A549 (cell line): ENCODE data around the gene DDN. TPM values are rescaled to one million over a fixed set of nuclear protein-coding genes. Genes with fewer than 3 reads are reported as not detected.
A peak's percentile ranks its signal among the peaks of the same experiment; 100 is the strongest.

Experiments used
- ATAC-seq, 2 experiments: fragments of 200-7000 bp in 1 of 2; fragments of >200 bp in 1 of 2; cut with Nextera tagmentation in 1 of 2; cut with Tn5 transposase in 1 of 2; 3 replicates each; pipeline versions ENCODE4 v1.8.0 to v1.9.1; 2018 to 2020; ENCODE audit warnings: mild to moderate bottlenecking in 1 of 2, moderate library complexity in 1 of 2
- CTCF ChIA-PET: fragments of 300-600 bp; sonication (Branson Sonifier 250); formaldehyde crosslinking; extraction: SDS; loops from one replicate; lab custom pipeline; 2021; ENCODE audit warnings: antibody characterized with exemption, inconsistent platforms; lab: Yijun Ruan, JAX
- POLR2A ChIA-PET: fragments of 350-600 bp; formaldehyde crosslinking; extraction: SDS; loops from one replicate; lab custom pipeline; 2021; ENCODE audit warnings: antibody characterized with exemption, inconsistent platforms; lab: Yijun Ruan, JAX
- DNase-seq, 2 experiments: peaks; one replicate each; pipeline versions ENCODE4 v3.0.0 to v3.0.0-alpha.2; 2011 to 2016; ENCODE audit warnings: low read depth in 1 of 2, low spot score in 1 of 2
- FAIRE-seq: peaks from 2 replicates; lab custom pipeline; 2011; peaks lifted over from hg19 to GRCh38; lab: Jason Lieb, UNC
- H3K27ac ChIP-seq, 2 experiments: fragments of >200 bp; sonication (Bioruptor Twin); formaldehyde crosslinking; 3 replicates each; pipeline ENCODE4 v1.5.1; 2016 to 2017
- H3K4me1 ChIP-seq: fragments of >200 bp; sonication (Bioruptor Twin); formaldehyde crosslinking; 3 replicates; pipeline ENCODE4 v1.6.1; 2016
- H3K4me2 ChIP-seq: fragments of >200 bp; sonication (Bioruptor Twin); formaldehyde crosslinking; 3 replicates; pipeline ENCODE4 v1.6.1; 2016
- H3K4me3 ChIP-seq: fragments of >200 bp; sonication (Bioruptor Twin); formaldehyde crosslinking; 3 replicates; pipeline ENCODE4 v1.5.1; 2016
- H3K9me3 ChIP-seq: fragments of >200 bp; sonication (Bioruptor Twin); formaldehyde crosslinking; 3 replicates; pipeline ENCODE4 v1.6.1; 2016
- CBX8 ChIP-seq: fragments of 200-600 bp; sonication (generic); IDR thresholded peaks from 2 replicates; pipeline ENCODE4 v1.6.1; 2016
- CTCF ChIP-seq: fragments of >200 bp; sonication (Bioruptor Twin); formaldehyde crosslinking; IDR thresholded peaks from 3 replicates; pipeline ENCODE4 v1.5.1; 2016
- EHMT2 ChIP-seq: fragments of 200-600 bp; sonication (generic); IDR thresholded peaks from 2 replicates; pipeline ENCODE4 v1.6.1; 2016; ENCODE audit warnings: antibody characterized with exemption, low read depth, mild to moderate bottlenecking, moderate library complexity
- ESRRA ChIP-seq: fragments of 150-350 bp; IDR thresholded peaks from 2 replicates; pipeline ENCODE4 v1.6.1; 2014; ENCODE audit warnings: mild to moderate bottlenecking, low read length, borderline replicate concordance
- FOSB ChIP-seq: fragments of 250-450 bp; sonication (Bioruptor Pico); IDR thresholded peaks from 2 replicates; pipeline ENCODE4 v1.5.0; 2020; ENCODE audit warnings: mild to moderate bottlenecking, moderate library complexity
- FOSL2 ChIP-seq, 2 experiments: fragments of 450-650 bp in 1 of 2; fragments of >200 bp in 1 of 2; sonication (Bioruptor Twin) in 1 of 2; formaldehyde crosslinking; IDR thresholded peaks; 2 replicates each; pipeline versions ENCODE4 v1.5.0 to v1.6.1; 2016 to 2020; ENCODE audit warnings: mild to moderate bottlenecking in 1 of 2, moderate library complexity in 1 of 2
- FOXS1 ChIP-seq: fragments of 250-450 bp; sonication (Bioruptor Pico); IDR thresholded peaks from 2 replicates; pipeline ENCODE4 v1.5.0; 2020; ENCODE audit warnings: mild to moderate bottlenecking, moderate library complexity
- GATA3 ChIP-seq: IDR thresholded peaks from 2 replicates; pipeline ENCODE4 v1.6.1; 2012; ENCODE audit warnings: borderline replicate concordance
- HDAC2 ChIP-seq: fragments of 200-600 bp; sonication (generic); IDR thresholded peaks from 2 replicates; pipeline ENCODE4 v1.6.1; 2016
- HOXA7 ChIP-seq: fragments of 250-450 bp; sonication (Bioruptor Pico); IDR thresholded peaks from 2 replicates; pipeline ENCODE4 v1.5.0; 2020; ENCODE audit warnings: mild to moderate bottlenecking, moderate library complexity
- JUNB ChIP-seq: fragments of >200 bp; sonication (Bioruptor Twin); formaldehyde crosslinking; IDR thresholded peaks from 2 replicates; pipeline ENCODE4 v1.6.1; 2016
- NPAS2 ChIP-seq: fragments of 250-450 bp; sonication (Bioruptor Pico); IDR thresholded peaks from 2 replicates; pipeline ENCODE4 v1.8.0; 2022; ENCODE audit warnings: mild to moderate bottlenecking, moderate library complexity, borderline replicate concordance
- RAD21 ChIP-seq, 2 experiments: fragments of >200 bp in 1 of 2; sonication (Bioruptor Twin) in 1 of 2; formaldehyde crosslinking in 1 of 2; IDR thresholded peaks in 1 of 2; conservative IDR thresholded peaks in 1 of 2; 2 replicates in 1 of 2; 3 replicates in 1 of 2; pipeline ENCODE4 v1.6.1; 2012 to 2018; ENCODE audit warnings: inconsistent platforms in 1 of 2
- SMC3 ChIP-seq: fragments of >200 bp; sonication (Bioruptor Twin); formaldehyde crosslinking; IDR thresholded peaks from 3 replicates; pipeline ENCODE4 v1.6.1; 2018; ENCODE audit warnings: inconsistent platforms
- TFCP2L1 ChIP-seq: fragments of 250-450 bp; sonication (Bioruptor Pico); IDR thresholded peaks from 2 replicates; pipeline ENCODE4 v1.5.0; 2021; ENCODE audit warnings: mild to moderate bottlenecking
- TP53 ChIP-seq: fragments of 250-450 bp; sonication (Bioruptor Pico); IDR thresholded peaks from 2 replicates; pipeline ENCODE4 v1.5.0; 2021; ENCODE audit warnings: mild to moderate bottlenecking, moderate library complexity
- ZC3H11A ChIP-seq: fragments of 450-650 bp; IDR thresholded peaks from 2 replicates; pipeline ENCODE4 v1.6.1; 2014; ENCODE audit warnings: antibody characterized with exemption, mild to moderate bottlenecking
- ZFP36 ChIP-seq: fragments of 450-650 bp; IDR thresholded peaks from 2 replicates; pipeline ENCODE4 v1.6.1; 2014; ENCODE audit warnings: borderline replicate concordance; ENCODE audit not compliant: partially characterized antibody
- ZNF302 ChIP-seq: fragments of 250-450 bp; sonication (Bioruptor Pico); IDR thresholded peaks from 2 replicates; pipeline ENCODE4 v1.9.0; 2021; ENCODE audit warnings: inconsistent platforms, mild to moderate bottlenecking, moderate library complexity
- ZSCAN20 ChIP-seq: fragments of 250-450 bp; sonication (Bioruptor Pico); IDR thresholded peaks from 2 replicates; pipeline ENCODE4 v1.8.0; 2022; ENCODE audit warnings: mild to moderate bottlenecking, moderate library complexity
- WGBS: methylation state at CpG from one replicate; pipeline ENCODE4 v1.1.6; 2017; ENCODE audit errors: missing lambda C conversion rate; 5-methylcytosine and 5-hydroxymethylcytosine counted together
- polyA plus RNA-seq, 4 experiments: library from polyadenylated mRNA; depleted of rRNA in 3 of 4; stranded (reverse); fragments of >200 nt; fragmentation: RNase III in 1 of 4; extraction: RNeasy Plus Mini Kit Qiagen cat#74134 plus additional on column Dnase treatment in 1 of 4; gene quantifications; 2 replicates in 3 of 4; 3 replicates in 1 of 4; pipeline ENCODE4 v1.2.3, GENCODE V29; 2011 to 2017

The DDN gene
- polyA plus RNA-seq, 2 of the 4 experiments (the other 2 are of a cell fraction), result 0.12 to 0.50 TPM

- Histone ChIP-seq H3K4me1 (0 out of 3 replicates have a peak, but pooled peaks cover 5% of the 10 kb centered on the region), H3K4me3 (no peak overlapping the region), H3K4me2 (no peak overlapping the region), H3K9me3 (no peaks in the 10 kb centered on the region), H3K27ac (no peak overlapping the region)
- DNase-seq (no peak), FAIRE-seq (no peak), ATAC-seq (no peak)
- ChIA-PET CTCF (interaction anchor here (1.0 to 77.5 kb wide), 2 partner anchors 36 to 157 kb away, joined by 3 to 2584 read pairs; partner anchors contain the start of genes ARF3, FKBP11, WNT1 and WNT10B), POLR2A (no interaction called here)
- TF ChIP-seq HDAC2 (no peak), GATA3 (no peak), FOXS1 (CRISPR knock-in tag) (no peak), ZNF302 (CRISPR knock-in tag) (no peak), TFCP2L1 (CRISPR knock-in tag) (no peak), EHMT2 (no peak), FOSL2 (IDR thresholded peaks at IDR 0.05) (no peak), FOSL2 (CRISPR knock-in tag; IDR thresholded peaks at IDR 0.05) (no peak), FOSB (no peak), ZC3H11A (no peak), HOXA7 (CRISPR knock-in tag) (no peak), JUNB (no peak), NPAS2 (CRISPR knock-in tag) (no peak)
These were observed 8.6 kb downstream of the DDN start for GRCh38 chr12:48990552-48990951.

GRCh38 chr12:48988030-48988649 is 11.0 kb downstream of the DDN start:
- ChIA-PET CTCF (interaction anchor here (0.6 to 77.5 kb wide), 32 partner anchors 8 to 880 kb away, joined by 3 to 2584 read pairs (median 4); partner anchors contain the start of genes ARF3, DDN, DDX23 and FKBP11), POLR2A (interaction anchor here (0.6 to 1.4 kb wide), 2 partner anchors 15 to 136 kb away, joined by 3 read pairs; partner anchors contain the start of gene DDX23)
- Histone ChIP-seq H3K4me2 (peak overlapping the region; percentile 43; the same call in 2 of the 3 replicates), H3K9me3 (no peaks in the 10 kb centered on the region), H3K4me3 (no peak overlapping the region), H3K27ac (no peak overlapping the region), H3K4me1 (0 out of 3 replicates have a peak, but pooled peaks cover 5% of the 10 kb centered on the region)
- ATAC-seq, result peak; percentile 64 to 87
- FAIRE-seq, result peak; percentile 39
- peak; percentile 66 to 68 for DNase-seq
- 17% methylated on average over 16 of the region's 16 CpGs for WGBS
- TF ChIP-seq RAD21 (conservative IDR thresholded peaks at IDR 0.05 in 1 of 2, IDR thresholded peaks at IDR 0.05 in 1 of 2) (peak; percentile 15 to 44; a peak in 2 of 5 replicates), CTCF (peak; percentile 80), SMC3 (peak; percentile 34; the same call in 1 of the 3 replicates), ZSCAN20 (CRISPR knock-in tag) (no peak), ESRRA (no peak)

- no peaks in the 10 kb centered on the region for H3K9me3 ChIP-seq
- WGBS, result 85% methylated on average over 13 of the region's 23 CpGs
- CTCF ChIA-PET, result interaction anchor here (0.6 to 77.5 kb wide), 8 partner anchors 7 to 172 kb away, joined by 3 to 2584 read pairs (median 10); partner anchors contain the start of genes ARF3, DDN, DDX23 and FKBP11
- ATAC-seq (no peak), DNase-seq (no peak), FAIRE-seq (no peak)
- H3K4me1 ChIP-seq, result peaks cover 5% of the 10 kb centered on the region; the same call in 1 of the 3 replicates
- H3K4me2 ChIP-seq, result no peak overlapping the region
- TF ChIP-seq TP53 (CRISPR knock-in tag) (no peak), CBX8 (no peak), ESRRA (no peak), ZFP36 (no peak), ZSCAN20 (CRISPR knock-in tag) (no peak)
- H3K27ac ChIP-seq, result no peak overlapping the region
- H3K4me3 ChIP-seq, result no peak overlapping the region
- POLR2A ChIA-PET, result interaction anchor here (1.4 kb wide), 1 partner anchor 14 kb away, joined by 3 read pairs; no protein-coding TSS in a partner anchor
These were observed 12.4 kb downstream of the DDN start for GRCh38 chr12:48986720-48987291.
